ENCODE measurements around the gene MADD. TPM values are rescaled to one million over a fixed set of nuclear protein-coding genes. Genes with fewer than 3 reads are reported as not detected.

Gene MADD
- total RNA-seq, 1 experiment from 2014 or later = 132 TPM

- Histone ChIP-seq H3K36me3 (ENCODE audit: insufficient read depth, low read length, poor library complexity, severe bottlenecking) (no peaks in the 10 kb centered on the region), H3K27ac (ENCODE audit: low read depth, low read length, poor library complexity, severe bottlenecking) (no peak overlapping the region), H3K4me3 (ENCODE audit: low read depth, low read length, poor library complexity, severe bottlenecking) (no peak overlapping the region), H3K27me3 (replicated peaks; ENCODE audit: insufficient read depth, low read depth, low read length, poor library complexity) (no peaks in the 10 kb centered on the region), H3K9me3 (ENCODE audit: low read depth, low read length, poor library complexity, severe bottlenecking) (no peaks in the 10 kb centered on the region), H3K4me1 (ENCODE audit: insufficient read depth, low read length, poor library complexity, severe bottlenecking) (peaks cover 5% of the 10 kb centered on the region)
- ChIA-PET POLR2A (ENCODE audit: low non-redundant PET) (no interaction called here), CTCF (no interaction called here)
- no peak for TF ChIP-seq CTCF (conservative IDR thresholded peaks at IDR 0.05; ENCODE audit: low read depth, low read length)
- TF ChIP-seq EZH2 (IDR thresholded peaks at IDR 0.05; ENCODE audit: borderline replicate concordance, low read depth, low read length, poor library complexity, severe bottlenecking) = no peak
- DNase-seq (ENCODE audit: low spot score) = no peak
- no TSS peak for BruUV-seq (replicated peaks)
- intact Hi-C loops (cut with micrococcal nuclease; ENCODE audit: unreplicated experiment) = loop anchor here (10.0 kb wide), 1 partner anchor 973 kb away; the partner anchor contains the start of gene MDK
Observed at GRCh38 chr11:47357985-47358730, 88.2 kb downstream of the MADD start.

- peaks cover 5% of the 10 kb centered on the region for H3K4me1 ChIP-seq (ENCODE audit: insufficient read depth, low read length, poor library complexity, severe bottlenecking)
- H3K4me3 ChIP-seq (ENCODE audit: low read depth, low read length, poor library complexity, severe bottlenecking) = no peak overlapping the region
- H3K9me3 ChIP-seq (ENCODE audit: low read depth, low read length, poor library complexity, severe bottlenecking) = no peaks in the 10 kb centered on the region
- TF ChIP-seq CTCF (conservative IDR thresholded peaks at IDR 0.05; ENCODE audit: low read depth, low read length) = no peak
- no peak for TF ChIP-seq EZH2 (IDR thresholded peaks at IDR 0.05; ENCODE audit: borderline replicate concordance, low read depth, low read length, poor library complexity, severe bottlenecking)
- ChIA-PET CTCF (no interaction called here), POLR2A (ENCODE audit: low non-redundant PET) (no interaction called here)
- intact Hi-C loops (cut with micrococcal nuclease; ENCODE audit: unreplicated experiment) = loop anchor here (10.0 kb wide), 1 partner anchor 974 kb away; the partner anchor contains the start of gene MDK
- no peaks in the 10 kb centered on the region for H3K27me3 ChIP-seq (replicated peaks; ENCODE audit: insufficient read depth, low read depth, low read length, poor library complexity)
- no TSS peak for BruUV-seq (replicated peaks)
- no peaks in the 10 kb centered on the region for H3K36me3 ChIP-seq (ENCODE audit: insufficient read depth, low read length, poor library complexity, severe bottlenecking)
- DNase-seq (ENCODE audit: low spot score) = no peak
- no peak overlapping the region for H3K27ac ChIP-seq (ENCODE audit: low read depth, low read length, poor library complexity, severe bottlenecking)
Observed at GRCh38 chr11:47358731-47359051, 88.8 kb downstream of the MADD start.

GRCh38 chr11:47359162-47359561 is 89.2 kb downstream of the MADD start:
- CTCF ChIA-PET = no interaction called here
- no TSS peak for BruUV-seq (replicated peaks)
- intact Hi-C loops (cut with micrococcal nuclease; ENCODE audit: unreplicated experiment) = loop anchor here (10.0 kb wide), 1 partner anchor 974 kb away; the partner anchor contains the start of gene MDK

More at GRCh38 chr11:47359162-47359561, 89.2 kb downstream of the MADD start:
- Histone ChIP-seq H3K4me1 (ENCODE audit: insufficient read depth, low read length, poor library complexity, severe bottlenecking) (peaks cover 5% of the 10 kb centered on the region), H3K27ac (ENCODE audit: low read depth, low read length, poor library complexity, severe bottlenecking) (no peak overlapping the region), H3K9me3 (ENCODE audit: low read depth, low read length, poor library complexity, severe bottlenecking) (no peaks in the 10 kb centered on the region), H3K27me3 (replicated peaks; ENCODE audit: insufficient read depth, low read depth, low read length, poor library complexity) (no peaks in the 10 kb centered on the region), H3K36me3 (ENCODE audit: insufficient read depth, low read length, poor library complexity, severe bottlenecking) (no peaks in the 10 kb centered on the region), H3K4me3 (ENCODE audit: low read depth, low read length, poor library complexity, severe bottlenecking) (no peak overlapping the region)
- TF ChIP-seq CTCF (conservative IDR thresholded peaks at IDR 0.05; ENCODE audit: low read depth, low read length) (no peak), EZH2 (IDR thresholded peaks at IDR 0.05; ENCODE audit: borderline replicate concordance, low read depth, low read length, poor library complexity, severe bottlenecking) (no peak)
- no peak for DNase-seq (ENCODE audit: low spot score)
- POLR2A ChIA-PET (ENCODE audit: low non-redundant PET) = no interaction called here

Data from A673 (cell line).